Measurements from ENCODE around the gene IMMP2L.
"Not testable (repeated sequence)": the region's sequence is repeated elsewhere in the genome, so short reads cannot be mapped to it uniquely, and the experiment has no call there.

The IMMP2L gene

DNA sequence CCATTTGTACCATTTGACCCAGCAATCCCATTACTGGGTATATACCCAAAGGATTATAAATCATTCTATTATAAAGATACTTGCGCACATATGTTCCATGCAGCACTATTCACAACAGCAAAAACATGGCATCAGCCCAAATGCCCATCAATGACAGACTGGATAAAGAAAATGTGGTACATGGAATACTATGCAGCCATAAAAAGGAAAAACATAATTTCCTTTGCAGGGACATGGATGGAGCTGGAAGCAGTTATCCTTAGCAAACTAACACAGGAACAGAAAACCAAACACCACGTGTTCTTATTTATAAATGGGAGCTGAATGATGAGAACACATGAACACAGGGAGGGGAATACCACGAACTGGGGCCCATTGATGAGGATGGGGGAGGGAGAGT, 310.9 kb downstream of the IMMP2L start:
- not testable (repeated sequence) for DNase-seq

- not testable (repeated sequence) for DNase-seq
These were observed 312.5 kb downstream of the IMMP2L start for GRCh38 chr7:111249807-111250206.

DNA sequence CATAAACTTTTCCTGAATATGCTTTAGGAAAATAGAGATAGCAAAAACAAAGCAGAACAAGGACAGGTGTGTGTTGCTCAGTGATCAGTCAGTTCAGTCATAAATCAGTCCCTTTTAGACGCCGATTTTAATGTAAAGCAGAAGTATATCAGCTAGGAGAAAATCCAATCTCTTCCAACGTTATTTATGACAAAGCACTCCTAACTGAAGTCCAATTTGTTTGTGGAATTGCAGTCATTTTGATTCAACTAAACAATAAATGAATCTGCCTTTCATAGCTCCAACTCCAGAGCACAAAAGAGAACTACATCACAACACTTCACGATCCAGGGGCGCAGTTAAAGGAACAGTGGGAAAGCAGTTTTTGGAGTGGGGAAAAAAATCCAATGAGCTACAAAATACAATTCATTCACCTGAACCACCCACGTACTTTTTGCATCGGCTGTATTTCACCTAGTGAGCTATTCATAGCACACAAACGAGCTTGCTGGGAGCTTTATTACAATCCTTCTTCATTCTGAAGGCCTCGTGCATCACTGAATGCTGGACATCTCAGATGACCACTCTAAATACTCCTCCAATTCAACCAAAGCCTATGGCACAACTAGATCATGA, 320.0 kb downstream of the IMMP2L start:
- DNase-seq = no peak

- DNase-seq = no peak
These were observed 321.9 kb downstream of the IMMP2L start for GRCh38 chr7:111240371-111240770.

GRCh38 chr7:111239437-111239836, 322.9 kb downstream of the IMMP2L start:
- DNase-seq = no peak

- DNase-seq = no peak
These were observed 323.4 kb downstream of the IMMP2L start for GRCh38 chr7:111238886-111239285.

GRCh38 chr7:111235709-111236108, 326.6 kb downstream of the IMMP2L start:
- DNase-seq = no peak

- DNase-seq = no peak
These were observed 329.8 kb downstream of the IMMP2L start for GRCh38 chr7:111232249-111233084.

GRCh38 chr7:111229916-111230315, 332.4 kb downstream of the IMMP2L start:
- no peak for DNase-seq

DNA sequence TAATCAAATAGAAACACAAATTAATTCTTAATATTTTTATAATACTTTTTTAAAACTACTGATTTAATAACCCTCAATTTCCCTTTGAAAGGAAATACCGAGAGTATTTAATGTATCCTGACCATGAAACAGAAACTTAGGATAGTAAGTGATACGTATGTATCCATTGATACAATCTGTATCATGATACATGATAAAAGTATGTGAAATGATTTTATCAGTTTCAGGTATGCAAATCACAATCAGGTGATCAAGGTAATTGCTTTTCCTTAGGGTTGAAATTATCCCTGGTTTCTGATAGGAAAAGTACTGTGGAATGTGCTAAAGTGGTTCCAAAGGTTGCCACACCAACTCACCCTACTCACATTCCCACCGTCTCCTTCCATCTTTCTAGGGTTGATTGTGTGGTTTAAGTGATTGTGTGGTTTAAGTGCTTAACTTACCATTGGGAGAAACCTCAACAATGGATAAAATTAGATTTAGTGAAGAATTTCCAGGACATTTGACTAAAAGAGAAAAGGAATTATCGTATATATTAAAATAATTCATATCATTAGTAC, 333.0 kb downstream of the IMMP2L start:
- DNase-seq = no peak

- DNase-seq = no peak
These were observed 333.9 kb downstream of the IMMP2L start for GRCh38 chr7:111228437-111228836.

DNA sequence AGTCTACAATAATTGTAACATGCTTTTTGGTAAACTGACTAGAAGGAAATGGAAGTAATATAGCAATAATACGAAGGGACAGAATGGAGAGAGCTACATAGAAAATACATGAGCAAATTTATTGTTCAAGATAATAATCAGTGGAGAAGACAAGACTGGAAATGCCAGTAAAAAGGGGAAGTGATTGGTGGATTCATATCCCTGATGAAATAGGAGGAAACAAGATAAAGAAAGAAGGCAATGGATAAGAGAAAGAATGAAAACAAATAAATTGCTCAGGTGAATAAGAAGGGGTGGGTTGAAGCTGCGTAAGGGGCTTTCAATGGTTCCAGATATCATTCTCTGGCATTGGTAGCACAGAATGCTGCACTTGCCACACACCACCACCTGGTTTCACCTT, 335.5 kb downstream of the IMMP2L start:
- DNase-seq = no peak

GRCh38 chr7:111224354-111225231, 337.7 kb downstream of the IMMP2L start:
- no peak for DNase-seq

DNA sequence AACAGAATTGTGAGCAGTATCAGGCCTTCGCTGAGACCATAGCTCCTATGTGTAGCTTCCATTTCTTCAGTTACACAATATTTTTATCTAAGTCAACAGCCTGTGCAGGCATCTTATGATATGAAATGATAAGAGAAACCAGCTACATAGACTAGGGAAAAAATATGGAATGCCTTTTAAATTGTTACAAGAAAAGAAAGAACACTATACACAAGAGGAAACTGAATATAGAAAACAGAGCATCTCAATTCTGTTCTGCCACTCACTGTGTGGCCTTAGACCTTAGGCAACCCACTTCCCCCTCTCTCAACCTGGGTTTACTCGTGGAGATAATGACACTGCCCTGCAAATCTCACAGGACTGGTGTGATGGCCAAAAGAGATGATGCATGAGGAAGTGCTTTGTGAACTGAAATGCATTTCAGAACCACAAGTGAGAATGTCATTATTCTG, 338.5 kb downstream of the IMMP2L start:
- no peak for DNase-seq

GRCh38 chr7:111215550-111215949, 346.7 kb downstream of the IMMP2L start:
- no peak for DNase-seq

- DNase-seq = no peak
These were observed 349.3 kb downstream of the IMMP2L start for GRCh38 chr7:111212857-111213523.

GRCh38 chr7:111210996-111211395, 351.3 kb downstream of the IMMP2L start:
- DNase-seq = no peak

DNA sequence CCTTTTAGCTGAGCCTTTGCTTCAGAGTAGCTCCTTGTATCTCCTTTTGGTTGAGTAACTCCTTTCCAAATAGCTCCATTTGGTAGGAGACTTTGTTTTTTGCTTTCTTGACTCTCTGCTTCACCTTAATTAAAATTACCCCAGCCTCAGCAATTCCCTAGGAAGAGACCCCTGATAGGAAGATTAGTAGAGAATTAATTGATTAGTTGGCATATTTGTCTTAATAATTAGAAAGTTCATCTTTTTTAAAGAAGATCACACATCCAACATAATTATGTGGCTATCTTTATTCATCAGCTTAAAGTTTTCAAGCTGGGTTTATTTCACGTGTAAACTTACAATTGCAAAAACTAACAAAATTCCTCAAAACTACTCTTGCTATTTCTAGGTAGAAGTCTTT, 352.2 kb downstream of the IMMP2L start:
- DNase-seq = no peak

DNA sequence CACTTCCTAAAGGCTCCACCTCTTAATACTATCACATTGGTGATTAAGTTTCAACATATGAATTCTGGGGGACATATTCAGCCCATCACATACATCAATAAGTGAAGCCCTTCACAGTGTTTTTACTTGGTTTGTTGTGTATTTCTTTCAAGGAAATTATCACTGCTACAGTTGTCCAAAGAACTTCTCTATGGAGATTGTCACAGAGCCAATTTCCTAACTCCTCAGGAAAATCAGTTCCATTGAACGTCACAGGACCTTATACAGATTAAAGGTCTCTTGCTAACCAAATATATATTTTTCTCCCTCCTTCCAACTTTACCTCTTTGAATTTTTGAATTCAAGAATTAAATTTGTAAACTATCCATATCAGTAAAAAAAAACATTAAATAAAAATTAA, 357.0 kb downstream of the IMMP2L start:
- DNase-seq = no peak

GRCh38 chr7:111202321-111202720, 360.0 kb downstream of the IMMP2L start:
- no peak for DNase-seq

GRCh38 chr7:111199643-111200042, 362.6 kb downstream of the IMMP2L start:
- DNase-seq = no peak

GRCh38 chr7:111198255-111198654, 364.0 kb downstream of the IMMP2L start:
- DNase-seq = no peak

GRCh38 chr7:111196655-111197054, 365.6 kb downstream of the IMMP2L start:
- no peak for DNase-seq
